Activated CD4-positive, alpha-beta memory T cell treated with anti-CD3 and anti-CD28 coated beads for 36 hours (primary cell): ENCODE measurements around the gene SMYD1. TPM values are rescaled to one million over a fixed set of nuclear protein-coding genes. Genes with fewer than 3 reads are reported as not detected.

Experiments used
- CTCF ChIA-PET: fragments of 350-600 bp; sonication (Branson Sonifier 250); formaldehyde crosslinking; loops from one replicate; lab custom pipeline; 2021; ENCODE audit warnings: antibody characterized with exemption, inconsistent platforms; lab: Charles Lee
- POLR2A ChIA-PET: fragments of 350-600 bp; sonication (Branson Sonifier 250); formaldehyde crosslinking; loops from one replicate; lab custom pipeline; 2021; ENCODE audit warnings: antibody characterized with exemption; lab: Charles Lee
- DNase-seq: peaks from one replicate; pipeline ENCODE4 v3.0.0-alpha.2; 2020
- H3K27ac Mint-ChIP-seq: one replicate; pipeline ENCODE4 v1.8.0; 2021; ENCODE audit warnings: mixed read lengths
- H3K27me3 Mint-ChIP-seq: one replicate; pipeline ENCODE4 v1.8.0; 2021; ENCODE audit warnings: mixed read lengths
- H3K36me3 Mint-ChIP-seq: one replicate; pipeline ENCODE4 v1.8.0; 2021; ENCODE audit warnings: mixed read lengths
- H3K4me1 Mint-ChIP-seq: one replicate; pipeline ENCODE4 v1.8.0; 2021; ENCODE audit warnings: low read depth, mixed read lengths
- H3K4me3 Mint-ChIP-seq: one replicate; pipeline ENCODE4 v1.8.0; 2021; ENCODE audit warnings: mild to moderate bottlenecking, mixed read lengths
- H3K9me3 Mint-ChIP-seq: one replicate; pipeline ENCODE4 v1.8.0; 2021; ENCODE audit warnings: mixed read lengths
- intact Hi-C: fragments of 100-400 bp; cut with micrococcal nuclease; formaldehyde crosslinking; loops from one replicate; pipeline ENCODE4 v1.15.1; 2023
- microRNA-seq: library from miRNA; unstranded; fragments of <30 nt; microRNA quantifications from one replicate; pipeline ENCODE4 v1.2.0, GENCODE V29; 2022; ENCODE audit warnings: borderline number of aligned reads, borderline microRNAs expressed, borderline replicate concordance
- total RNA-seq, 2 experiments: library from RNA; stranded (reverse); gene quantifications; one replicate each; pipeline ENCODE4 v1.2.3, GENCODE V29; 2021

The SMYD1 gene
- total RNA-seq, 2 experiments from 2014 or later = not detected

DNA sequence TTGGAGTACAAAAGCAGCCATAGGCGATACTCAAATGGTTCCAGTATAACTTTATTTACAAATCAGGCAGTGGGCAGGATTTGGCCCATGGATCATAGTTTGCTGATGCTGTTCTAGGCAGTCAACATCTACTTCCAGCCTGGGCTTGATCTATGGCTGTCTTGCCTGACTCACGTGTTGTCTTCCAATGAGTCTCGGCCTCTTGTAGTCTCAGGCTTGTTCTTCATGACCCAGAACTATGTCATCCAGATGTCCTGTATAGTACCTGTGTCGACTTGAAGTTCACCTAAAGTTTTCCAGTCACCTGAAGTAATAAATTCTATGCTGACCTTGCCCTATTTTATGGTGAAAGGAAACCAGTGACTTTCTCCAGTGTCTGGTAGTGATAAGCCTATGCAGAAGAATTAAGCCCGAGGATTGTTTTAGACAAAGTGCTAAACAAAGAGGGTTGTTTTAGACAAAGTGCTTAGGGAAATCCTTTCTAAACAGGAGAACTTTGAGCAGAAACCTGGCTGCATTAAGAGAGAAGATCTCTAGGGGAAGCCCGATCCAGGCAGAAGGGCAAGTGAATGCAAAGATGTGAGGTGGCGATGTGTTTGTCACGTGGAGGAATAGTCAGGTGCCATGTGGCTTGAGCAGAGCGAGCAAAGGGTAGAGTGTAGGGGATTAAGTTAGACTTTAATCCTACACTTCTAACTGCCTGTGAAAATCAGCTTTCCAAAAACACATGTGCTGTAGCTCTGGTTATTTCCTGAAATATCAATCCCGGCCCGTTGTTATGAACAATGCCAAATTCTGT is 94.0 kb downstream of the SMYD1 start:
- ChIA-PET CTCF (interaction anchor here (1.1 to 8.9 kb wide), 2 partner anchors 95 to 101 kb away, joined by 3 to 215 read pairs; no protein-coding TSS in a partner anchor), POLR2A (interaction anchor here (1.1 kb wide), 1 partner anchor 146 kb away, joined by 5 read pairs; no protein-coding TSS in a partner anchor)
- intact Hi-C loops = no loop called here
- Mint-ChIP-seq H3K4me1 (no peaks in the 10 kb centered on the region), H3K27ac (no peak overlapping the region), H3K27me3 (no peaks in the 10 kb centered on the region), H3K9me3 (no peaks in the 10 kb centered on the region), H3K36me3 (no peaks in the 10 kb centered on the region), H3K4me3 (no peak overlapping the region)
- DNase-seq = no peak

Small RNAs within 50 kb of the gene (microRNA-seq; reads per million reads assigned to microRNA genes)
- gene MIR4780 = not detected

Other genes starting within 250 kb of the SMYD1 start
- 1 to 10 TPM; 2.3 to 2.5 TPM for gene RGPD2, start 242.0 kb upstream of the SMYD1 start, total RNA-seq
- 10 to 100 TPM; 14.4 to 25.7 TPM for gene RNU2-63P, start 51.3 kb upstream of the SMYD1 start, total RNA-seq
- 10 to 100 TPM; 10.6 to 11.0 TPM for gene KRCC1, start 12.0 kb upstream of the SMYD1 start, total RNA-seq
- not detected for gene FABP1, start 60.2 kb downstream of the SMYD1 start, total RNA-seq
- gene THNSL2, start 102.5 kb downstream of the SMYD1 start, total RNA-seq = under 1 TPM; 0.41 to 0.48 TPM